NOMO-1 treated with dmso at 0.1 percent for 144 hours (cell line): ENCODE measurements around the gene NGEF.
A peak's percentile ranks its signal among the peaks of the same experiment; 100 is the strongest.

ENCODE experiments used
- DNase-seq: peaks from one replicate; lab custom pipeline; 2025; ENCODE audit not compliant: unreplicated experiment; lab: John Stamatoyannopoulos, UW

The NGEF gene

GRCh38 chr2:232973796-232974195 is 39.3 kb downstream of the NGEF start:
- no peak for DNase-seq

GRCh38 chr2:232973011-232973735 is 39.9 kb downstream of the NGEF start:
- no peak for DNase-seq

- no peak for DNase-seq
Measured at GRCh38 chr2:232971744-232972143, 41.3 kb downstream of the NGEF start.

- no peak for DNase-seq
Measured at GRCh38 chr2:232970051-232970450, 43.0 kb downstream of the NGEF start.

- DNase-seq, result no peak
Measured at GRCh38 chr2:232967474-232967873, 45.6 kb downstream of the NGEF start.

GRCh38 chr2:232966122-232966521 is 46.9 kb downstream of the NGEF start:
- no peak for DNase-seq

- DNase-seq, result no peak
Measured at GRCh38 chr2:232963913-232964312, 49.1 kb downstream of the NGEF start.

- DNase-seq, result no peak
Measured at GRCh38 chr2:232960862-232961261, 52.2 kb downstream of the NGEF start.

- DNase-seq, result no peak
Measured at GRCh38 chr2:232959139-232959538, 53.9 kb downstream of the NGEF start.

GRCh38 chr2:232957657-232958090 is 55.4 kb downstream of the NGEF start:
- DNase-seq, result no peak

GRCh38 chr2:232955856-232956255 is 57.2 kb downstream of the NGEF start:
- DNase-seq, result peak; percentile 89

- no peak for DNase-seq
Measured at GRCh38 chr2:232954691-232955090, 58.4 kb downstream of the NGEF start.

GRCh38 chr2:232951891-232952290 is 61.2 kb downstream of the NGEF start:
- DNase-seq, result no peak

- no peak for DNase-seq
Measured at GRCh38 chr2:232951181-232951580, 61.9 kb downstream of the NGEF start.

- no peak for DNase-seq
Measured at GRCh38 chr2:232950751-232951150, 62.3 kb downstream of the NGEF start.

- DNase-seq, result no peak
Measured at GRCh38 chr2:232949016-232949415, 64.0 kb downstream of the NGEF start.

- peak; percentile 32 for DNase-seq
Measured at GRCh38 chr2:232942831-232943230, 70.2 kb downstream of the NGEF start.

- no peak for DNase-seq
Measured at GRCh38 chr2:232941912-232942594, 71.0 kb downstream of the NGEF start.

GRCh38 chr2:232941400-232941799 is 71.7 kb downstream of the NGEF start:
- DNase-seq, result no peak

GRCh38 chr2:232940724-232941123 is 72.3 kb downstream of the NGEF start:
- DNase-seq, result no peak

GRCh38 chr2:232937278-232937906 is 75.7 kb downstream of the NGEF start:
- DNase-seq, result peak; percentile 77

- no peak for DNase-seq
Measured at GRCh38 chr2:232931636-232932035, 81.4 kb downstream of the NGEF start.
